ENCODE measurements around the gene TMEM239.
"Not testable (repeated sequence)": the region's sequence is repeated elsewhere in the genome, so short reads cannot be mapped to it uniquely, and the experiment has no call there.

Gene TMEM239

GRCh38 chr20:2804041-2804828, 11.9 kb upstream of the TMEM239 start:
- no peaks in the 10 kb centered on the region for H3K36me3 ChIP-seq
- H3K27me3 ChIP-seq = peaks cover 55% of the 10 kb centered on the region
- no peaks in the 10 kb centered on the region for H3K4me1 ChIP-seq
- no peak overlapping the region for H3K4me3 ChIP-seq (ENCODE audit: low read depth, low read length)
- DNase-seq = no peak
- TF ChIP-seq, protein P1, sequence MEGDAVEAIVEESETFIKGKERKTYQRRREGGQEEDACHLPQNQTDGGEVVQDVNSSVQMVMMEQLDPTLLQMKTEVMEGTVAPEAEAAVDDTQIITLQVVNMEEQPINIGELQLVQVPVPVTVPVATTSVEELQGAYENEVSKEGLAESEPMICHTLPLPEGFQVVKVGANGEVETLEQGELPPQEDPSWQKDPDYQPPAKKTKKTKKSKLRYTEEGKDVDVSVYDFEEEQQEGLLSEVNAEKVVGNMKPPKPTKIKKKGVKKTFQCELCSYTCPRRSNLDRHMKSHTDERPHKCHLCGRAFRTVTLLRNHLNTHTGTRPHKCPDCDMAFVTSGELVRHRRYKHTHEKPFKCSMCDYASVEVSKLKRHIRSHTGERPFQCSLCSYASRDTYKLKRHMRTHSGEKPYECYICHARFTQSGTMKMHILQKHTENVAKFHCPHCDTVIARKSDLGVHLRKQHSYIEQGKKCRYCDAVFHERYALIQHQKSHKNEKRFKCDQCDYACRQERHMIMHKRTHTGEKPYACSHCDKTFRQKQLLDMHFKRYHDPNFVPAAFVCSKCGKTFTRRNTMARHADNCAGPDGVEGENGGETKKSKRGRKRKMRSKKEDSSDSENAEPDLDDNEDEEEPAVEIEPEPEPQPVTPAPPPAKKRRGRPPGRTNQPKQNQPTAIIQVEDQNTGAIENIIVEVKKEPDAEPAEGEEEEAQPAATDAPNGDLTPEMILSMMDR (IDR thresholded peaks at IDR 0.05; ENCODE audit: low read depth, low read length) = no peak
- H3K9me3 ChIP-seq = no peaks in the 10 kb centered on the region

DNA sequence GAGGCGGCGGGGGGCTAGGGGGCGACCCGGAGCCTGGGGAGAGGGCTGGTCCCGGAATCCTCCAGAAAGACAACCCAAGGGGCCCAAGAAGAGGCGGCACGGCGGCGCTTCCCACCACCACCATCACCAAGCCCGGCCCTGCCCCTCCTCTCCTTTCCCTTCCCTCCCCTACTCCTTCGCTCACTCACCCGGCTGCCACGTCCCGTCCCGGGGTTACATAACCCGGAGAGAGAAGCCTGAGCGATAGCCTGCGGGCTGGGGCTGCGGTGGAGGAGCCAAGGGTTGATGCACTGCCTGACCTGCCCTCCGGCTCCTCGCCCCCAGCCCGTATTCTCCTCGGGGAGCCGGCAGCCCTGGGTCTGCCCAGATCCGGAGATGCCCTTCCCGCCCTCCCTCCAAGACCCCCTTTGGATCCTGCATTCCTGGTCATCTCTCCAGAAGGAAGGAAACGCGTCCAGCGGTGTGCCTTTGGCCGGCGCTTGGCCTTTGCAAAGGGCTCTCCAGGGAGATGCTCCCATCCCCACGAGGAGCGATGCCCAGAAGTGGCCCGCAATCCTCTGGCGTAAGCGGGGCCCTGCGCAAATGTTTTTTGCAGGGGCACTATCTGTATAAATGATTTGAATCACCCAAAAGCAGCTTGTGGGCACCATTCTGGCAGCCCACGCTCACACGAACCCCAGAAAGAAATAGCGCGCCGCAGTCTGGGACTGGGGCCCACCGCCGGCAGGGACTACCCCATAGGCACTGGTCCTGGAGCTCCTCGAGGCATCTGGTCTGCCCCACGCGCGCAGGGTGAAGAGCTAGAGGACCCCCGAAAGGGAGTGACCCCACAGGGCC, 11.1 kb upstream of the TMEM239 start:
- peaks cover 49% of the 10 kb centered on the region for H3K27me3 ChIP-seq
- H3K4me1 ChIP-seq = no peaks in the 10 kb centered on the region
- TF ChIP-seq, protein P1 (IDR thresholded peaks at IDR 0.05; ENCODE audit: low read depth, low read length) = no peak
- no peaks in the 10 kb centered on the region for H3K9me3 ChIP-seq
- no peak overlapping the region for H3K4me3 ChIP-seq (ENCODE audit: low read depth, low read length)
- H3K36me3 ChIP-seq = no peaks in the 10 kb centered on the region
- no peak for DNase-seq

DNA sequence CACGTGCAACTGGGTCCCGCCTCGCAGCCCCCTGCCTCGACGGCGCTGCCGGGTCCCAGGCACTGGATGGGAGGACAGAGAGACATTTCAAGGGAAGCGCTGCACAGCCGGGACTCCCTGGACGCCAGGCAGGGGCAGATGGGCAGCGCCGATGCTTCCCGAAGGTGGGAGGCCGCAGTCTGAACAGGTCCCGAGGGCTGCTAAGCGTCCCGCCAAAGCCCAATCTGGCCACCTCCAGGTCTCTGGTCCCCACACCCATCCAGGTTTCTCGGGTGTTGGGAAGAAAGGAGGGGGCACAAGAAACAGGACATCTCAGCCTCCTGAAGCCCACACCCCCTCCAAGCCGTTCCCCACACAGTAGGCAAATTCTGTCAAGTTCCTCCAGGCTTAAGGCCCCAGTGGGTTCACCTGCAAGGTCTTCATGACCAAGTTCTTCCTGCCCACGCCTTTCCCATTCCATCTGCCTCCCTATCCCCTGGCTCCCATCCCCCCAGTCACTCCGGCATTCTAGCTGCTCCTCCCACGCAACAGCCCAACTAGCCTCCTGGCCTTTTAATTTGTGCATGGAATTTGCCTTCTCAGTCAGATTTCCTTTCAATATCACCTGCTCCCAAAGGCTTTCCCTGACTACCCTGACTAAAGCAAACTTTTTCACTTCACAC, 10.3 kb upstream of the TMEM239 start:
- Histone ChIP-seq H3K9me3 (no peaks in the 10 kb centered on the region), H3K4me3 (ENCODE audit: low read depth, low read length) (no peak overlapping the region), H3K27me3 (peaks cover 44% of the 10 kb centered on the region), H3K36me3 (no peaks in the 10 kb centered on the region), H3K4me1 (no peaks in the 10 kb centered on the region)
- TF ChIP-seq, protein P1 (IDR thresholded peaks at IDR 0.05; ENCODE audit: low read depth, low read length) = no peak
- DNase-seq = no peak

DNA sequence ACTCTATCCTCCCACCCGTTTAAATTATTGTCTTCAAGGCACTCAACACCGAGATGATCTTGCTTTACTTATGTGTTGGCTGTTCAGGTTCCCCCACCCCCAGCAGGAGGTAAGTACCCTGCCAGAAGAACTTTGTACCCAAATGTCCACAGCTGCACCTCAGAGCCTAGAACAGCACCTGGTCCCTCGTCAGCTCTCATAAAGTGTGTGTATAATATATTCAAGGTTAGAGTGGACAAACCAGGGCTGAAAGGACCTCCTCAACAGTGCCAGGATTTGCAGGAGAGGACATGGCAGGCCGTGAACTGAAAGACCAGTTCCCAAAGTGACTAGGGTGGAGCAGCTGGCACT, 9.8 kb upstream of the TMEM239 start:
- no peaks in the 10 kb centered on the region for H3K4me1 ChIP-seq
- no peak overlapping the region for H3K4me3 ChIP-seq (ENCODE audit: low read depth, low read length)
- peaks cover 39% of the 10 kb centered on the region for H3K27me3 ChIP-seq
- H3K36me3 ChIP-seq = no peaks in the 10 kb centered on the region
- DNase-seq = no peak
- TF ChIP-seq, protein P1 (IDR thresholded peaks at IDR 0.05; ENCODE audit: low read depth, low read length) = no peak
- H3K9me3 ChIP-seq = no peaks in the 10 kb centered on the region

DNA sequence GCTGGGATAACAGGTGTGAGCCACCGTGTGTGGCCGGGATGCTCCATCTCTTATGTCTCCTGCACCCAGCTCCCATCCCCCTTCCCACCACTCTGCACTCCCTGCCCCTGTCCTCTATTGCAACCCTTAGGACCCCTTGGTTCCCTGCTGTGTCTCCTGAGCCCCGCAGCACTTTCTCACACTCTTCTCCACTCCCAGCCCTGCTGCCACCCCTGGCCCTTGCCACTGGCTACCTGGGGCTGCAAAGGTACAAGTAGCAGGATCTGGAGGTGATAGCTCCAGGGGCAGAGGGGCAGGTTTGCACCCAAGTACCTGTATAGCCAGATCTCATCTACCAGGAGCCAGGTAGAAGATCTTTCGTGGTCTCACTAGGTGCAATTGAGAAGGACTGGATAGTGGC, 9.1 kb upstream of the TMEM239 start:
- no peaks in the 10 kb centered on the region for H3K36me3 ChIP-seq
- H3K27me3 ChIP-seq = peaks cover 34% of the 10 kb centered on the region
- H3K4me3 ChIP-seq (ENCODE audit: low read depth, low read length) = no peak overlapping the region
- H3K4me1 ChIP-seq = no peaks in the 10 kb centered on the region
- H3K9me3 ChIP-seq = no peaks in the 10 kb centered on the region
- TF ChIP-seq, protein P1 (IDR thresholded peaks at IDR 0.05; ENCODE audit: low read depth, low read length) = no peak
- DNase-seq = no peak

- not testable (repeated sequence) for H3K36me3 ChIP-seq; H3K4me1 ChIP-seq; DNase-seq; H3K9me3 ChIP-seq; H3K4me3 ChIP-seq (ENCODE audit: low read depth, low read length)
- peaks cover 34% of the 10 kb centered on the region for H3K27me3 ChIP-seq
Observed at GRCh38 chr20:2807929-2808328, 8.2 kb upstream of the TMEM239 start.
